Stimulated activated CD4-positive, alpha-beta T cell treated with anti-CD3 and anti-CD28 coated beads, Interleukin-2, amount 100 ng/mL, for 4 hours (primary cell): Measurements from ENCODE around the gene ZCCHC7.
"Not testable (repeated sequence)": the region's sequence is repeated elsewhere in the genome, so short reads cannot be mapped to it uniquely, and the experiment has no call there.

Experiments
- DNase-seq: peaks from one replicate; pipeline ENCODE4 v3.0.0-alpha.2; 2020; ENCODE audit warnings: low read depth

Gene ZCCHC7

DNA sequence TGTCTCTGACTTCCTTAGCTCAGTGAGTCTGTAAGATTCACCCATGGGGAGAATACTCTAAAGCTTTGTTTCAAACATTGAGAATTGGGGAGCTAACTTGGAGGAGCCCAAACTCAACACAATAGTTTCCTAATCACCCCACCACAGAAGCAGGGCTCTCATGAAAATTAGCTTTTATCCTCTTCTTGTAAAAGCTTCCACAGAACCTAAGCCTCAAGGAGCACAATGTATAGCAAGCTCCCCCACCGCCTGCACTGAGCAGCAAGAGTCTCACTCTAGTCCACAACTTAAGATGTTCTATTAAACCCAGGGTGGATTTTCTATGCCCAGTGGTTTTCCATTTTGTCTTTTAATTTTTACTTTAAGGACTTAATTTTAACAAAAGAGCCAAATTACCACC is 253.2 kb downstream of the ZCCHC7 start:
- no peak for DNase-seq

DNA sequence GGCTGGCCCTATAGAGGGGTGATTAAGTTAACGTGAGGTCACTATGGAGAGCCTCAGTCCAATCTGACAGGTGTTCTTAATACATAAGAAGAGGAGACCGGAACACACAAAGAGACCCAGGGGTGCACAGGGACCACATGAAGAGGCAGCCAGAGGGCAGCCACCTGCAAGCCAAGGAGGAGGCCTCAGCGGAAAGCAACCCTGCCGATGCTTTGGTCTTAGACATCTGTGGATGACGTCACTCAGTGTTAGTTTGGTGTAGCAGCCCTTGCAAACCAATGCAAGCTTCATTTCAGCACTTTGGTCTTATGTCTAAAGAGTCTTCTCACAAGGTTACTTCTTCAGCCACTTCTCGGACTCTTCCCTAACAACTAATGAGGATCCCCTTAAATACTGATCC is 254.5 kb downstream of the ZCCHC7 start:
- no peak for DNase-seq

DNA sequence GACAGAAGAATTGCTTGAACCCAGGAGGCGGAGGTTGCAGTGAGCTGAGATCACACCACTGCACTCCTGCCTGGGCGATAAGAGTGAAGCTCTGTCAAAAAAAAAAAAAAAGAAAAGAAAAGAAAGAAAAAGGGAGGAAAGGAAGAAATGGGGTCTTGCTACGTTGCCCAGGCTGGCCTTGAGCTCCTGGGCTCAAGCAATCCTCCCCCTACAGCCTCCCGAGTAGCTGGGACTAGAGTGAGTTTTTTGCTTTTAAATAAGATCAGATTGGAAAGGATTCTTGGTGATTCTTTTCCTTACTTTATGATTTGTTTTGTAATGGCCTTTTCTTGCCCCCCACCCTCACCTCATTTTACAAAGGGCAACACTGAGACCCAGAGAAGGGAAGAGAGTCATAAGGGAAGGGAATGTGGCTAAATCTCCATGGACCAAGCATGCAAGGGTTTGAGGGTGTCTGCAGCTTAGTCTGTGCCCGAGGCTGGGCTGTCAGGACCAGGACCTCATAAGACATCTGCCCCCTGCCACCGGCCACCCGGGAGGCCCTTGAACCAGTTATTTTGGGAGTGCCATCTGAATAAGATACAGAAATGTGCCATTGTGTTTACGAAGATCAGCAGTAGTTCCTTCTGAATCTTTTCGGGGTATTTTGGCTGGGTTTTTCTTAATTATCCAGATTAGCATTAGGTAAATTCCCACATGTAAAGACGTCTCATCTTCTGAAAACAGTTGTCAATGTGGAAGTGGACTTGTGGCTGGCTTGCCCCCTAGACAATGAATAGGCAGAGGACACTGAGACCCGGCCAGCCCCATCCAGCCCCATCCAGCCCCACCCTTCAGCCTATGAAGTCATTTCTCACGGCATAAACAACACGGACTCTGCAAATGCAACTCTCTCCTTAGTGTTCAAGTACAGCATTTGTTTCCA is 257.6 kb downstream of the ZCCHC7 start:
- DNase-seq, result no peak

DNA sequence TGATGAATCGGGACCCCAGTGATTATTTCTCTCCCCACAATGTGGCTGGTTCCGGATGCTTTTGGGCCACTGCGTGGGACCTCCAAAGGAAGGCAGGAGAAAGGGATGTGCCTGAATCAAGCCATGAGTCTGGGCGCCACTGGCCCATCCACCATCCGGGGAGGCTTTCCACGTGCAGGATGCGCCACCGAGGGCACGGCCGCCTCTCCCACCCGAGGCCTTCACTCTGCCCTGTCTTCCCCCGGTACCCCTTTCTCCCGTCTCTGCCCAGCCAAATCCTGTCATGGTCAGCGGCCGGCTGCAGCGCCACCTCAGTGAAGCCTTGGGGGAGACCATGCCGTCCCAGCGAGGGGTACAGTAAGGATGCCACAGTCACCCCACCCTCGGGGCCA is 258.2 kb downstream of the ZCCHC7 start:
- no peak for DNase-seq

DNA sequence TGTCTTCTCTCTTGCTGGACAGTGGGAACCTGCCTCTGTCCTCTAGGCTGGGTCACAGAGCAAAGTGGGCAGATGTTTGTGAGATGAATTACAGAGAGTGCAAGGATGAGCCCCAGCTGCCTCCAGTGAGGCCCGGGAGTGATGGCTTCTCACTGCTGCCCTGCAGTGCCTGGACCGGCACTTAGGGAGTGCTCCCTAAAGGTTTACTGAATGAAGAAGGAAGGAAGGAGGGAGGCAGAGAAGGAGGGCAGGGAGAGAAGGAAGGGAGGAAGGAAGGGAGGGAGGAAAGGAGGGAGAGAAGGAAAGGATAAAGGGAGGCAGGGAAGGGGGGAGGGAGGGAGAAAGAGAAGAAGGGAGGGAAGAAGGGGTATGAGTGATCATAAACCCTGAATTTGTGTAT is 259.5 kb downstream of the ZCCHC7 start:
- DNase-seq, result no peak

DNA sequence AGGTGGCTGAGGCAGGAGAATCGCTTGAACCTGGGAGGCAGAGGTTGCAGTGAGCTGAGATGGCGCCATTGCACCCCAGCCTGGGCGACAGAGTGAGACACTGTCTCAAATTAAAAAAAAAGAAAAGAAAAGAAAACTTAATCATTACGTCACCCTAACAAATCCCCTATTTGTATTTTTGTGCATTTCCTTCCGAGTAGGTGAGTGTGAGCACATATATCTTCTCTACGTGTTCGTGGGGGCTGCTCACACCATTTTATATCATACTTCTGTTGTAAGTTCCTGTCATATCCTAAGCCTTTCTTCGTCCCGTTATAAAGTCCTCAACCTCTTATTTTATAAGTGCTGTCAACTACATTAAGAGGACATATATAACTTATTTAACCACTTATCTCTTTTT is 260.2 kb downstream of the ZCCHC7 start:
- no peak for DNase-seq

DNA sequence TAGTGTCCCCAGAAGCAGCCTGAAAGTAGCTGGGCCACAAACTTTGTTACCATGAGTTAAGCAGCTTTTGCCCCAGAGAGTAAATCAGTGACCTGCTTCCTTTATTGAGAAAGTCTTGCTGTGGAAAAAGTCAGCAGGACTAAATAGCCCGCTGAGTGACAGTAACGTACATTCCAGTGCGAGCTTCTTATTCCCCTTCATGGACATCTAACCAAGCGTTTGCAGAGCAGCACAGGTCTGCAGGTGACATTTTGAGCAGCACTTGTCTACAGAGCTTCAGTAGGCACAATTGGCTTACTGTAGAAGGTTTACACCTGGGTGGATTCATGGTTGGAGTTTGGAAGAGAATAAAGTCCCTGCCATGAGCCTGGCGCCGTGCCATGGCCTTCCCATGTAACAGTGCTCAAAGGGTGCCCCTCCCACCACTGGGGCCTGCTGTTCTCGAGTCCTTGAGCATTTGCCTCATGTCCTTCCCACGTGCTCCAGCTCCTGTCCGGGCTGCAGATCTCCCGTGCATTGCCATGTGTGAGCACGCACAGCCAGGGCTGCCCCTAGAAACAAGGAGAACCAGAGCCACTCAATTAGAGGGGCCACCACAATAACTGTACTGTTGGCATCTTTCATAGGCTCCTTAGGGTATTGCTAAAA is 260.8 kb downstream of the ZCCHC7 start:
- DNase-seq, result no peak

DNA sequence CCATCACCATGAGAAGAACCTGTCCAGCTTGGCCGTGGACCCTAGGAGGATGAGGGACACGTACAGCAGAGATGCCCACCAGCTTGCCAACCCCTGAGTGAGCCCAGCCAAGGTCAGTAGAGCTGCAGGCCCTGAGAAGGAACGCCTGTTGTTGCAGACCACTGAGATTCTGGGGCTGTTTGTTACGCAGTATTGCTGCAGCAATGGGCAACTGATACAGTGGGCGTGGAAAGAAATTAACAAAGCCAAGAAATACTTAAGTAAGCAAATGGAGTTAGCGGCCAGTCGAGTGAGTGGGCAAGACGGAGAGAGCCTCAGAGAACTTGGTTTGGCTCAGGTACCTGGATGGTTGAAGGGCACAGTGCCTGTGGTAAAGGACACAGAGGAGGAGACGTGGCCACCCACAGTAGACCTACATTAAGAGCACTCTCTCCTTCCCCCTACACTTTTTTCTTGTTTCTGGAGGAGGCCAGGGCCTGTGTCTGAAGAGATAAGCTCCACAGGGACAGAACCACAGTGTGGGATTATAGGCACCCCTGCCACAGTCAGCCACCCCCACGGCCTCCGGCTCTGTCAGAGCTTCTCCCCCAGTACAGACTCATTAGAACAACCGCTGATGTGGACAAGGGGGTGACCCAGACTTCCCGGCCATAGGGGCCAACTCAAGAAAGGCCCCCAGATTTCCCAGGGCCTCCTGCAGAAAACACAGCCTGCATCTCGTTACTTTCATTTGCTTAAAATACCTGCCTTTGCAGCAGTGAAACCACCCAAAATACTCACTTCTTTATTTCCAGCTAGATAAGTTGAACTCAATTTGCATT is 262.0 kb downstream of the ZCCHC7 start:
- no peak for DNase-seq

DNA sequence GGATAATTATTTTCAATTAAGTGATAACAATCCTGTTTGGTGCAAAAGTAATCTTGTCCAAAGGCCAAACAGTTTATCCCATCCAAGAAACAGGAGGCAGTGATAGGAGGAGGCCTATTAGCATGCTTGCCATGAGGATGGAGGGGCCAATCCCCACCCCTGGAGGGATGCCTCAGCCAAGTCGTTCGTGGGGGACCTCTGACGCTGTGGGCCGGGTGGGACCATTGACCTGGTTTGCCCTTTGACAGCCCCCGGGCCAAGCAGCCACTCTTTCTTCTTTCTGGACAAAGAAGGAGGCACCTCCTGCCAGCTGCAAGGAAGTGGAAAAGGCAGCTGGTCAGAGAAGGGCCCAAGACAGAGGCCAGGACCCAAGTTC is 262.6 kb downstream of the ZCCHC7 start:
- DNase-seq, result no peak

DNA sequence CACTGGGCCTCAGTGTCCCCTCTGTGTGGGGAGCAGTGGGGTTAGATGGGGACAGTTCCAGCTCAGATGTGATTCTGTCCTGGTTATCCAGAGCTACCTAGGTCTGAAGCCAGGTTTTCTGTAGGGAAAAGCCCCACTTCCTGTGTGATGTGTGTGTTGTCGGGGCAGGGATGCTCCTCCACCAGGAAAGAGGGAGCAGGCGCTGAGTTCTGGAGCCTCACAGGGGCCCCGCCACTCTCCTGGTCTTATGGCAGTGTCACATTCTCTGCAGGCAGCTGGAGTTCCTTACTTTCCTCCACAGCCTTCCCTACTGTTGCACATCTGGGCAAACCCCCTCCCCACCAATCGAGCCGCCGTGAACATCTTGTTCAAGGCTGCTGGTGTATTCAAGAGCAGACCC is 263.0 kb downstream of the ZCCHC7 start:
- DNase-seq, result no peak

DNA sequence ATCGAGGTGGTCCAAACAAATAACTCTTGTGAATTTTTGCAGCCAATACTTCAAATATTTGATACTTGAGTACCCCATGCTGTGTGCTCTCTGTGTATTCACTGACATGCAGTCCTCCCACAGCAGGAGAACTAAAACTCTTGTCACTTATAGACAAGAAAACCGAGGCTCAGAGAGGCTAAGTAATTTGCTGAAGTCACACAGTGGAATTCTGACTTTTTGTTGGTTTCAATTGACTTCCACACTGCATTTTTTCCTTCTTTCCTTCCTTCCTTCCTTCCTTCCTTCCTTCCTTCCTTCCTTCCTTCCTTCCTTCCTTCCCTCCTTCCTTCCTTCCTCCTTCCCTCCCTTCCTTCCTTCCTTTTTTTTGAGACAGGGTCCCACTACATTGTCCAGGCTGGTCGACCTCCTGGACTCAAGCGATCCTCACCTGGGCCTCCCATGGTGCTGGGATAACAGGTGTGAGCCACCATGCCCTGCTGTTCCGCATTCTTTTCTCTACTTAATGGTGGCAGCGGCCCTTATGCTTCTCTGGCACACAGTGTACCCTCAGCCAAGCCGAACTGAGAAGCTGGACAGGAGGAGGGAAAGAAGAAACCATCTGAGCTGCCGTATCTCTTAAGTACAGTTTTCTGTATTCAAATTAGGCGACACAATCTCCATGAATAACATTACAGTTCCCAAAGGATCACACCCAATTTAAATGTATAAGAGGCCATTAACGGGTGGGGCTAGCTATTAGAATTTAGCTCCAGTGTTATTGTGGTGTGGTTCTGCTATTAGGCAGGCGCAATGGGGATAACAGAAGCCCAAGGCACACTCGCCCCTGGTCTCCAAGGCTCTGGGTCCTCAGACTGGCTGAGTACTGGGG is 263.7 kb downstream of the ZCCHC7 start:
- DNase-seq, result no peak

DNA sequence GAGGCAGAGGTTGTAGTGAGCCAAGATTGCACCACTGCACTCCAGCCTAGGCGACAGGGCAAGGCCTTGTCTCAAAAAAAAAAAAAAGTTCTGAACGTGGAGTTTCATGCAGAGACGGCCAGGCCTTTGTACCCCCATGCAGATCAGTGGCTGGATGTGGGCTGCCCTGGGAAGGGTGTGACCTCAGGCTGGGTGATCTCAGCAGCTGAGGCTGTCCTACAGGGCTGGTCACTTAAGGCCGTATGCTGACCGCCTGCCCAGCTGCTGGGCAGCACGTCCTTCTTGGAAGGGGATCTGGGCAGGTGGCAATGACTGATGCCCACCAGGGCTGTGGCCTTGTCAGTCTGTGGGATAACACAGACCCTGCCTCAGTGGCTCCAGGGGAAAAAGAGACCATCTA is 264.9 kb downstream of the ZCCHC7 start:
- no peak for DNase-seq

DNA sequence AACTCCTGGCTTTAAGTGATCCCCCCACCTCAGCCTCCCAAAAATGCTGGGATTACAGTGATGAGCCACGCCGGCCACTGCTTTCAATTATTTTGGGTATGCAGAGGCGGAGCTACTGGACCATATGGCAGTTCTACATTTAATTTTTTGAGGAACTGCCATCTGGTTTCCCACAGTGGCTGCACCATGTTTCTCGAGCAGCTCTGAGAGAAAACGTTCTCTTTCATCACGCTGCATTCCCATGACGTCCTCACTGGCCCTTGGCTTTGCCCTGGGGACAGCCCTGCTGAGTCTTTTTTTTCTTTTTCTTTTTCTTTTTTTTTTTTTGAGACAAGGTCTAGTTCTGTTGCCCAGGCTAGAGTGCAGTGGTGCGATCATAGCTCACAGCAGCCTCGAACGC is 266.6 kb downstream of the ZCCHC7 start:
- DNase-seq, result no peak

DNA sequence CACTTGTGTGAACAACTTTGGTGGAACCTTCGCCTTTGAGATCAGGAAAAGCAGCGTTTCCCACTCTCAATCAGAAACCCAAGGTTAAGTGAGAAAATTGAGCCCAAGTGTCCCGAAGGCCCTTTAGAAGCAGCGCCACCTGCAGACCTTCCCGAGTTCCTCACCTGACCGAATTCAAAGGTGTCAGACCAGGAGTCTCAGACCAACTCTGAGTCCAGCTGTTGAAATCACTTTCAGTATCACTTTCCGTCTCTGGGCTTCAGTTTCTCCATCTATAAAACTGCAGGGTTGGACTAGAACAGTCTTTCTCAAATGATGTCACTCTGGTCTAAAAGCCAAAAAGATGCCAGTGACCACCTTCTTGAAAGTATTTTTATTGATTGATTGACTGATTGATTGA is 270.4 kb downstream of the ZCCHC7 start:
- no peak for DNase-seq

DNA sequence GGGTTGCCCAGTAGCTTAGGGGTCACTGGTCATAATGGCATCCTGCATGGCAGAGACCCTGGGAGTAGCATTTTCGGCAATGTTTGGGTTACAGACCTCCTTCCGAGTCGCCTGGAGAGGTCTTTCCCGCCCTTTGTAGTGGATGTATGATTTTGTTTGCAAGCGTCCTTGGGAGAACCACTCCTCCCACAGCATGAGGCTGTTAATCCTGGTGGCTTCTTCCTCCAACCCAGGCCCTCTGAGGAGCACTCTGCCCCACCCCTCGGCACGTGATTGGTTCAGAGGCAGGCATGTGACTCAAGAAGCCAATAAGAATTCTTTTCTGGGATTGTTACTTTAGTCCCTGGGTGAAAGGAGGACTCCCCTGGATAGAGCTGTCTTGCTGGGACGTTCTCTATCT is 271.9 kb downstream of the ZCCHC7 start:
- DNase-seq, result no peak

DNA sequence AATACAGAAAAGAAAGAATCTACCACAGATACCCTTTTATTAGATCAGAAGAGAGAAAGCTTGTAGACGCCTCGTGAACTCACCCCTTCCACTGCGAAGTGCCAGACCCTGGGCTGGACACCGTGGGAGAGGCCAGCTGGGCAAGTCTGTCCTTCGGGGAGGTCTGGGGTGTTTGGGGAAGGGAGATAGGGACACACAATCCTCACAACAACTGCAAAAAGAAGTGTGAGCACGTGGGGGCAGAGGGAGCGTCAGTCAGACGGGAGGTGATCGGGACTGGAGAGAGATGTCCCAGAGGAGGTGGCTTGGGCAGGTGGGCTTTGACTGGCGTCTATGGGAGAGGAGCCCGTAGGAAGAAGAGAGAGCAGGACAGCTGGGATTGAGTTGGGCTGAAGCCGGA is 274.9 kb downstream of the ZCCHC7 start:
- no peak for DNase-seq

DNA sequence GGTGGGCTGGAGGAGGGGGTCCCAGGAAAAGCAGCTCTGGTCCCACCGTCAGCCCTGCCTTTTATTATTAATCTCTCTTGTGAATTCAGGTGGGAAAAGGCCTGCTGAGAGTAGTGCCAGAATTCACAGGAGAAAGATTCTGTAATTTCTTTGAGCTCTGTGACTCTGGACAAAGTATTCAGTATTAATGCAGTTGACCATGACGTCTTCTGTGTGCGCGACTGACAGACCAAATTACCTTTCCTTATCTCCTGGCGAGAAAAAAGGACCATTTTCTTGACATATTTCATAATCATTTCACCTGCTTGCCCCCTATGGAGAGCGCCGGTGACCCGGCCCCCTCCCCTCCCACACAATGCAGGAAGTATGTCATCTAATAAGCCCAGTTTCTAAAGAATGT is 275.3 kb downstream of the ZCCHC7 start:
- DNase-seq, result no peak

DNA sequence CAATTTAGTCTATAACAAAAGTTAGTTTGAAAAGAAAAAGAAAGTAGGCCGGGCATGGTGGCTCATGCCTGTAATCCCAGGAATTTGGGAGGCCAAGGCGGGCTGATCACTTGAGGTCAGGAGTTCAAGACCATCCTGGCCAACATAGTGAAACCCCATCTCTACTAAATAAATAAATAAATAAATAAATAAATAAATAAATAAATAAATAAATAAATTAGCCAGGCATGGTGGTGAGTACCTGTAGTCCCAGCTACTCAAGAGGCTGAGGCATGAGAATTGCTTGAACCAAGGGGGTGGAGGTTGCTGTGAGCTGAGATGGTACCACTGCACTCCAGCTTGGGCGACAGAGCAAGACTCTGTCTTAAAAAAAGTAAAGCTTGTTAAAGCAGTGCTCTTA is 277.6 kb downstream of the ZCCHC7 start:
- DNase-seq, result not testable (repeated sequence)

DNA sequence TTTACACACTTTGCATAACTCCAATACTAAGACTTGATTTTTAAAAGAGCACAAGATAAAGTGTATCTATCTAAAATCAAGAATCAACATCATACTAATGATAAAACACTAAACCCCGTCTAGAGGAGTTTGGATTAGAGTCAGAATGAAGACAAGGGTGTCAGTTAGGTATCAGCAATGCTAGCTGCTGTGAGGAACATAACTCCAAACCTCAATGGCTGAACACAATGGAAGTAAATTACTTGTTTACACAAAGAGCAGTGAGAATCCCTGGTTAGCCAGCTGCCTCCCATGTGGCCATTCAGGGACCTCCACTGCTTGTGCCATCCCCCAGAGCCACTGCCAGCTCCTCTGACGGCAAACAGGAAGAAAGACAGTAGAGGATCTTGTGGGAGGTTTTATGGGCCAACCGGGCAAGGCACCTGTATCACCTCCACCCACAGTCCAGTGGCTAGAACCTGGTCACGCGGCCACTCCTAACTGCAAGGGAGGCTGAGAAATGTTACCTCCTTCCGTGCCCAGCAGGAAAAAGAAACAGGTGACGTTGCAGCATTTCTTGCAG is 278.2 kb downstream of the ZCCHC7 start:
- DNase-seq, result no peak

DNA sequence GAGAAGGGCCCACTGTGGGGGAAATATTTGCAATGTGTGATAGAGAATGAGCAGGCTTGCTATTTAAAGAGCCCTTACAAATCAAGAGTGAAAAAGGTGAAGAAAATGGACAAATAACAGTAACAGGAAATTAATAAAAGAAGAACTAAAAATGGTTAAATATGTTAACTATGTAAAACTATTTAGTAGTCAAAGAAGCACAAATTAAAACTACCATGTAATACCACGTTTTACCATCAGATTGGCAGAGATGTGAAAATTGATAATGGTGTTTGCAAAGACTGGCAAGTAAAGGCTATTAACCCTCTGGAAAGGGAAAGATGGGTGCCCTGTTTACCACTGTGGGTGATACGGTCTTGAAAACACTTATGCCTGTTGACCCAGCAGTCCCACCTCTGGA is 279.0 kb downstream of the ZCCHC7 start:
- DNase-seq, result no peak

DNA sequence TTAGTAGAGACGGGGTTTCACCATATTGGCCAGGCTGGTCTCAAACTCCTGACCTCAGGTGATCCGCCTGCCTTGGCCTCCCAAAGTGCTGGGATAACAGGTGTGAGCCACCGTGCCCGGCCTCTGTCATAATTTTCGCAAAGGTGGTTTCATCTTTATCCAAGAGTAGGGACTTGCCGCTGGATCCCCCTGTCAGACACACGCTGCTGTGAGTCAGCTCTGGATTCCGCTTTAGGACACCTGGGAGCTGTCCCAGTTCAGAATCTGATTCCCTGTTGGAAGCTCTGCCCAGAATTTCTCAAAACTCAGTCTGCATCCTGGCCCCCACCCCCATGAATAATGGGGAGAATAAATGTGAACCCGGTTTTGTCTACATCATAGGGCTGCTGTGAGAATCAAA is 284.2 kb downstream of the ZCCHC7 start:
- DNase-seq, result no peak

DNA sequence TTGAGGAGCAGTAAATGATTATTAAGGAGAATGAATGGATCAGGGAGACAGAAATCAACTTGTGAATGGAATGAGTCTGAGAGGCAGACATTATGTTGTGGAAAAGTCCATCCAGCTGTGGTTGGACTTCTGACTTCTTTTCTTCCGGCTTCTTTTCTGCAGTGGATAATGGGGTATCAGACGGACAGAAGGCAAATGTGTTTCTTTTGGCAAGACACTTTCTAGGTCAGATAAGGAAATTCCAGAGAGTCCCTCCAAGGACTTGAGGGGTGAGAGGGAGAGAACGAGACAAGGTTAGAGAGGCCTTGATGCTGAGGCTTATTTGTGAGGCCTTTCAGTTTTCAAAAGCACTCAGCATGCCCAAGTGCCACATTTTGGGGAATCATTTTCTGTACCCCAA is 285.0 kb downstream of the ZCCHC7 start:
- DNase-seq, result no peak
